SK-N-SH (cell line): ENCODE results near the gene USP13. TPM values are rescaled to one million over a fixed set of nuclear protein-coding genes. Genes with fewer than 3 reads are reported as not detected.

ENCODE experiments used
- CTCF ChIA-PET: fragments of 300-600, 350-600 bp; formaldehyde crosslinking; extraction: SDS; loops from one replicate; lab custom pipeline; 2021; lab: Yijun Ruan, JAX
- POLR2A ChIA-PET: fragments of 350-600 bp; sonication (Branson Sonifier 250); formaldehyde crosslinking; extraction: SDS; loops from one replicate; lab custom pipeline; 2020; ENCODE audit warnings: antibody characterized with exemption, inconsistent platforms; lab: Yijun Ruan, JAX
- DNase-seq: peaks from one replicate; pipeline ENCODE4 v3.0.0; 2012
- H2AFZ ChIP-seq: fragments of 200-600 bp; sonication (generic); 2 replicates; pipeline ENCODE4 v1.8.1; 2016; ENCODE audit warnings: antibody characterized with exemption, mild to moderate bottlenecking, low read depth
- H3F3A ChIP-seq: fragments of 200-600 bp; sonication (generic); replicated peaks from 2 replicates; pipeline ENCODE3; 2016; ENCODE audit warnings: antibody characterized with exemption, mild to moderate bottlenecking; ENCODE audit not compliant: insufficient read depth
- H3K27ac ChIP-seq, 2 experiments: fragments of 200-500 bp in 1 of 2; fragments of 200-600 bp in 1 of 2; sonication (Bioruptor generic) in 1 of 2; sonication (generic), shearing (Covaris generic) in 1 of 2; 2 replicates each; pipeline versions ENCODE4 v1.5.1 to v1.6.1; 2014 to 2016; ENCODE audit warnings: low read depth in 2 of 2, inconsistent platforms in 1 of 2, low read length in 1 of 2, mild to moderate bottlenecking in 1 of 2, mixed read lengths in 1 of 2
- H3K27me3 ChIP-seq: fragments of 200-600 bp; sonication (generic), shearing (Covaris generic); 2 replicates; pipeline ENCODE4 v1.6.1; 2016; ENCODE audit warnings: mixed run types; ENCODE audit not compliant: insufficient read depth
- H3K36me3 ChIP-seq, 2 experiments: fragments of 200-500 bp in 1 of 2; fragments of 200-600 bp in 1 of 2; sonication (Bioruptor generic) in 1 of 2; sonication (generic) in 1 of 2; replicated peaks in 1 of 2; 2 replicates each; pipeline versions ENCODE3 to v1.5.1; 2014 to 2016; ENCODE audit warnings: low read length in 1 of 2, mild to moderate bottlenecking in 1 of 2; ENCODE audit not compliant: insufficient read depth in 2 of 2, control insufficient read depth in 1 of 2
- H3K4me1 ChIP-seq, 2 experiments: fragments of 200-500 bp in 1 of 2; fragments of 200-600 bp in 1 of 2; sonication (Bioruptor generic) in 1 of 2; sonication (generic), shearing (Covaris generic) in 1 of 2; 2 replicates each; pipeline versions ENCODE4 v1.5.1 to v1.6.1; 2014 to 2016; ENCODE audit warnings: low read depth in 1 of 2, low read length in 1 of 2, mixed run types in 1 of 2; ENCODE audit not compliant: insufficient read depth in 2 of 2, control insufficient read depth in 1 of 2
- H3K4me2 ChIP-seq: fragments of 200-600 bp; sonication (generic), shearing (Covaris generic); 2 replicates; pipeline ENCODE4 v1.6.1; 2017; ENCODE audit warnings: mixed run types
- H3K4me3 ChIP-seq, 2 experiments: fragments of 200-500 bp in 1 of 2; fragments of 200-600 bp in 1 of 2; sonication (Bioruptor generic) in 1 of 2; sonication (generic), shearing (Covaris generic) in 1 of 2; 2 replicates each; pipeline versions ENCODE4 v1.5.1 to v1.8.1; 2014 to 2016; ENCODE audit warnings: low read depth in 2 of 2, inconsistent platforms in 1 of 2, low read length in 1 of 2, mild to moderate bottlenecking in 1 of 2, mixed read lengths in 1 of 2, moderate library complexity in 1 of 2
- H3K79me2 ChIP-seq: fragments of 200-600 bp; sonication (generic); 2 replicates; pipeline ENCODE4 v1.8.1; 2017; ENCODE audit warnings: mild to moderate bottlenecking; ENCODE audit not compliant: insufficient read depth
- H3K9ac ChIP-seq: fragments of 200-600 bp; sonication (generic); 2 replicates; pipeline ENCODE4 v1.6.1; 2017; ENCODE audit warnings: mixed run types
- H3K9me2 ChIP-seq: fragments of 200-600 bp; sonication (generic); 2 replicates; pipeline ENCODE4 v1.6.1; 2017; ENCODE audit warnings: mixed run types
- H3K9me3 ChIP-seq: fragments of 200-600 bp; sonication (generic); 2 replicates; pipeline ENCODE4 v1.6.1; 2017; ENCODE audit warnings: mixed run types, mild to moderate bottlenecking, moderate library complexity
- H4K20me1 ChIP-seq: fragments of 200-600 bp; sonication (generic); 2 replicates; pipeline ENCODE4 v1.6.1; 2017; ENCODE audit warnings: mild to moderate bottlenecking, mixed run types; ENCODE audit not compliant: insufficient read depth
- CHD2 ChIP-seq: fragments of 150-350 bp; IDR thresholded peaks from 2 replicates; pipeline ENCODE4 v1.6.1; 2018; ENCODE audit warnings: low read length; ENCODE audit not compliant: partially characterized antibody
- ELF1 ChIP-seq: IDR thresholded peaks from 2 replicates; pipeline ENCODE4 v1.4.0; 2012
- FOSL2 ChIP-seq: IDR thresholded peaks from 2 replicates; pipeline ENCODE4 v1.4.0; 2012; ENCODE audit warnings: low read depth, mild to moderate bottlenecking, moderate library complexity, borderline replicate concordance
- FOXJ3 ChIP-seq: sonication (generic); formaldehyde crosslinking; IDR thresholded peaks from 2 replicates; pipeline ENCODE4 v1.5.1; 2020; ENCODE audit warnings: mild to moderate bottlenecking, missing genetic modification reagents
- FOXM1 ChIP-seq: IDR thresholded peaks from 2 replicates; pipeline ENCODE4 v1.4.0; 2012; ENCODE audit warnings: low read depth, mild to moderate bottlenecking
- IRF3 ChIP-seq: fragments of 150-350 bp; IDR thresholded peaks from 2 replicates; pipeline ENCODE4 v1.6.1; 2016; ENCODE audit warnings: mild to moderate bottlenecking, low read depth, low read length
- MEF2A ChIP-seq: IDR thresholded peaks from 2 replicates; pipeline ENCODE4 v1.4.0; 2012; ENCODE audit warnings: low read depth, borderline replicate concordance
- MXI1 ChIP-seq: IDR thresholded peaks from 2 replicates; pipeline ENCODE4 v1.6.1; 2012; ENCODE audit warnings: mild to moderate bottlenecking, low read depth, low read length, improper control_type of control experiment
- NRF1 ChIP-seq: IDR thresholded peaks from 2 replicates; pipeline ENCODE4 v1.6.1; 2012; ENCODE audit warnings: low read depth, mild to moderate bottlenecking, low read length
- REST ChIP-seq: IDR thresholded peaks from 2 replicates; pipeline ENCODE4 v1.6.1; 2012; ENCODE audit warnings: mild to moderate bottlenecking, low read depth, low read length, moderate library complexity
- RXRA ChIP-seq: IDR thresholded peaks from 2 replicates; pipeline ENCODE4 v1.4.0; 2012; ENCODE audit warnings: low read depth, mild to moderate bottlenecking, borderline replicate concordance
- TAF1 ChIP-seq: IDR thresholded peaks from 2 replicates; pipeline ENCODE4 v1.6.1; 2012; ENCODE audit warnings: low read depth, mild to moderate bottlenecking, low read length, moderate library complexity, borderline replicate concordance
- TCF12 ChIP-seq: IDR thresholded peaks from 2 replicates; pipeline ENCODE4 v1.4.0; 2012
- TEAD4 ChIP-seq: IDR thresholded peaks from 2 replicates; pipeline ENCODE4 v1.4.0; 2012; ENCODE audit warnings: mild to moderate bottlenecking, borderline replicate concordance; ENCODE audit not compliant: insufficient read depth
- USF1 ChIP-seq: IDR thresholded peaks from 2 replicates; pipeline ENCODE4 v1.4.0; 2012; ENCODE audit warnings: low read depth, borderline replicate concordance
- ZBTB33 ChIP-seq: IDR thresholded peaks from 2 replicates; pipeline ENCODE4 v1.4.0; 2012; ENCODE audit warnings: low read depth, borderline replicate concordance
- WGBS: methylation state at CpG from one replicate; pipeline ENCODE4 v1.1.6; 2017; ENCODE audit warnings: low lambda C conversion rate; 5-methylcytosine and 5-hydroxymethylcytosine counted together
- polyA plus RNA-seq, 3 experiments: library from polyadenylated mRNA; depleted of rRNA; stranded (reverse); fragments of >200 nt; gene quantifications; 2 replicates each; pipeline ENCODE4 v1.2.3, GENCODE V29; 2012

USP13 gene
- polyA plus RNA-seq, 1 of the 3 experiments (the other 2 are of a cell fraction): 8.2 TPM

- TF ChIP-seq REST (no peak), FOXJ3 (CRISPR knock-in tag) (no peak), TCF12 (peak; percentile 95), MEF2A (peak; percentile 80), NRF1 (no peak), TAF1 (no peak; the same call in 1 of the 2 replicates)
Measured at GRCh38 chr3:179613807-179614206, 39.0 kb upstream of the USP13 start (continued).

- peaks cover 9 to 17% of the 10 kb centered on the region in 2 experiments; a peak in 2 of 4 replicates for H3K4me1 ChIP-seq
- no peak overlapping the region for H2AFZ ChIP-seq
- CTCF ChIA-PET: interaction anchor here (1.1 to 1.4 kb wide), 3 partner anchors 15 to 34 kb away, joined by 3 to 5 read pairs (median 3); no protein-coding TSS in a partner anchor
- peaks cover 52% of the 10 kb centered on the region for H3K79me2 ChIP-seq
- H3K4me3 ChIP-seq: no peak overlapping the region
- no peaks in the 10 kb centered on the region for H3K9me3 ChIP-seq
- H3F3A ChIP-seq: peaks cover 37% of the 10 kb centered on the region
- H3K27me3 ChIP-seq: no peaks in the 10 kb centered on the region
- H3K9ac ChIP-seq: no peak overlapping the region; the same call in 1 of the 2 replicates
- TF ChIP-seq MXI1: no peak
- TF ChIP-seq ELF1: no peak
- peak; percentile 55; the same call in 1 of the 2 replicates for TF ChIP-seq RXRA
- TF ChIP-seq ZBTB33: no peak
- no peak for TF ChIP-seq USF1
- TF ChIP-seq IRF3: no peak
- TF ChIP-seq CHD2: no peak
- TF ChIP-seq TCF12: peak; percentile 19; the same call in 1 of the 2 replicates
- no peak for TF ChIP-seq FOXM1
- 0 out of 2 replicates have a peak, but pooled peaks have one; percentile 9 for TF ChIP-seq FOSL2
- TF ChIP-seq TAF1: no peak
- no peak for TF ChIP-seq TEAD4
- TF ChIP-seq, all 33 proteins: peak for 3
- Histone ChIP-seq H3K36me3 (peaks cover 25 to 28% of the 10 kb centered on the region in 2 experiments), H3K27ac (peak overlapping the region; percentile 79 to 92), H3K4me2 (peak overlapping the region; percentile 25; the same call in 1 of the 2 replicates), H4K20me1 (no peaks in the 10 kb centered on the region), H3K9me2 (no peaks in the 10 kb centered on the region)
- WGBS: 21% methylated on average over 4 of the region's 4 CpGs
- no peak for DNase-seq
- POLR2A ChIA-PET: interaction anchor here (1.3 kb wide), 1 partner anchor 11 kb away, joined by 5 read pairs; the partner anchor contains the start of genes MRPL47 and NDUFB5
Measured at GRCh38 chr3:179615458-179616173, 37.2 kb upstream of the USP13 start.
